ENCODE measurements around the gene GNAO1. TPM values are rescaled to one million over a fixed set of nuclear protein-coding genes. Genes with fewer than 3 reads are reported as not detected.

The GNAO1 gene
- total RNA-seq, 1 experiment from 2014 or later: 0.68 TPM

- no peak for DNase-seq (ENCODE audit: low spot score)
Observed at GRCh38 chr16:56334761-56335160, 143.5 kb downstream of the GNAO1 start.

- DNase-seq (ENCODE audit: low spot score): no peak
Observed at GRCh38 chr16:56336071-56336688, 144.9 kb downstream of the GNAO1 start.

GRCh38 chr16:56336711-56337110 is 145.4 kb downstream of the GNAO1 start:
- DNase-seq (ENCODE audit: low spot score): no peak

GRCh38 chr16:56337131-56337857 is 146.0 kb downstream of the GNAO1 start:
- no peak for DNase-seq (ENCODE audit: low spot score)

- no peak for DNase-seq (ENCODE audit: low spot score)
Observed at GRCh38 chr16:56337858-56338325, 146.6 kb downstream of the GNAO1 start.

GRCh38 chr16:56338566-56339318 is 147.5 kb downstream of the GNAO1 start:
- no peak for DNase-seq (ENCODE audit: low spot score)

GRCh38 chr16:56339431-56340195 is 148.3 kb downstream of the GNAO1 start:
- DNase-seq (ENCODE audit: low spot score): no peak

GRCh38 chr16:56340416-56340815 is 149.1 kb downstream of the GNAO1 start:
- DNase-seq (ENCODE audit: low spot score): no peak

GRCh38 chr16:56340864-56341365 is 149.6 kb downstream of the GNAO1 start:
- DNase-seq (ENCODE audit: low spot score): no peak

GRCh38 chr16:56341656-56342399 is 150.5 kb downstream of the GNAO1 start:
- DNase-seq (ENCODE audit: low spot score): no peak

- DNase-seq (ENCODE audit: low spot score): no peak
Observed at GRCh38 chr16:56343661-56344517, 152.6 kb downstream of the GNAO1 start.

GRCh38 chr16:56344518-56345405 is 153.5 kb downstream of the GNAO1 start:
- DNase-seq (ENCODE audit: low spot score): no peak

GRCh38 chr16:56345406-56346050 is 154.2 kb downstream of the GNAO1 start:
- DNase-seq (ENCODE audit: low spot score): no peak

- DNase-seq (ENCODE audit: low spot score): no peak
Observed at GRCh38 chr16:56346131-56346890, 155.0 kb downstream of the GNAO1 start.

GRCh38 chr16:56347166-56347565 is 155.9 kb downstream of the GNAO1 start:
- DNase-seq (ENCODE audit: low spot score): no peak

- DNase-seq (ENCODE audit: low spot score): no peak
Observed at GRCh38 chr16:56347670-56348069, 156.4 kb downstream of the GNAO1 start.
